HepG2 (cell line): ENCODE data around the gene RGS7. TPM values are rescaled to one million over a fixed set of nuclear protein-coding genes. Genes with fewer than 3 reads are reported as not detected.

Experiments
- ATAC-seq: fragments of 200-7000 bp; cut with Tn5 transposase; 3 replicates; pipeline ENCODE4 v1.9.1; 2020; ENCODE audit warnings: mild to moderate bottlenecking, moderate library complexity
- BruUV-seq: library from RNA; stranded (reverse); fragments of 400-500 nt; replicated peaks from 2 replicates; lab custom pipeline; 2021; lab: Mats Ljungman, UMichigan
- CTCF ChIA-PET: fragments of 300-600 bp; formaldehyde crosslinking; extraction: SDS; loops from one replicate; lab custom pipeline; 2021; ENCODE audit warnings: low total read pairs, inconsistent platforms, low intra/inter-chr PET ratio; lab: Yijun Ruan, JAX
- POLR2A ChIA-PET: fragments of 350-600 bp; sonication (Branson Sonifier 250); formaldehyde crosslinking; loops from one replicate; lab custom pipeline; 2020; ENCODE audit warnings: antibody characterized with exemption, inconsistent platforms; lab: Yijun Ruan, JAX
- DNase-seq: peaks from one replicate; pipeline ENCODE4 v3.0.0-alpha.2; 2015; ENCODE audit warnings: low spot score
- FAIRE-seq: peaks from 3 replicates; lab custom pipeline; 2011; peaks lifted over from hg19 to GRCh38; lab: Jason Lieb, UNC
- H2AFZ ChIP-seq: one replicate; pipeline ENCODE4 v1.6.1; 2011; ENCODE audit warnings: low read length, inconsistent platforms
- H3K27ac ChIP-seq: fragments of 300-600 bp; 3 replicates; pipeline ENCODE4 v1.8.0; 2011; ENCODE audit warnings: mixed run types, mild to moderate bottlenecking, mixed read lengths, low read length, inconsistent platforms; ENCODE audit not compliant: insufficient read depth; ENCODE audit errors: extremely low read length
- H3K27me3 ChIP-seq, 2 experiments: fragments of 200-600 bp in 1 of 2; 2 replicates in 1 of 2; 3 replicates in 1 of 2; pipeline versions ENCODE4 v1.6.0 to v1.8.0; 2011; ENCODE audit warnings: low read length in 2 of 2, mild to moderate bottlenecking in 2 of 2, moderate library complexity in 2 of 2, inconsistent platforms in 1 of 2; ENCODE audit not compliant: insufficient read depth in 2 of 2, control insufficient read depth in 1 of 2
- H3K36me3 ChIP-seq, 2 experiments: fragments of 200-600 bp in 1 of 2; replicated peaks in 1 of 2; 2 replicates in 1 of 2; 3 replicates in 1 of 2; pipeline versions ENCODE4 v1.5.1 to v1.8.0; 2011; ENCODE audit warnings: low read length in 2 of 2, inconsistent platforms in 1 of 2; ENCODE audit not compliant: insufficient read depth in 2 of 2, control insufficient read depth in 1 of 2
- H3K4me1 ChIP-seq: 2 replicates; pipeline ENCODE4 v1.5.1; 2012; ENCODE audit warnings: low read length, inconsistent platforms; ENCODE audit not compliant: insufficient read depth
- H3K4me2 ChIP-seq: 2 replicates; pipeline ENCODE4 v1.6.0; 2011; ENCODE audit warnings: low read depth, low read length, inconsistent platforms
- H3K4me3 ChIP-seq, 3 experiments: fragments of 200-600 bp in 1 of 3; sonication (generic), shearing (Covaris generic) in 1 of 3; replicated peaks in 1 of 3; 2 replicates each; pipeline ENCODE4 v1.5.1; 2011 to 2016; ENCODE audit warnings: low read length in 3 of 3, inconsistent platforms in 2 of 3, low read depth in 2 of 3, mild to moderate bottlenecking in 2 of 3, control low read depth in 1 of 3, mixed read lengths in 1 of 3; ENCODE audit not compliant: insufficient read depth in 1 of 3
- H3K79me2 ChIP-seq: one replicate; pipeline ENCODE4 v1.6.1; 2011; ENCODE audit warnings: low read length, inconsistent platforms; ENCODE audit not compliant: insufficient read depth
- H3K9ac ChIP-seq: 2 replicates; pipeline ENCODE4 v1.6.0; 2011; ENCODE audit warnings: mild to moderate bottlenecking, low read depth, low read length, inconsistent platforms; ENCODE audit not compliant: insufficient read depth
- H3K9me3 ChIP-seq: 2 replicates; pipeline ENCODE4 v1.5.1; 2012; ENCODE audit warnings: mild to moderate bottlenecking, low read length
- H4K20me1 ChIP-seq: 2 replicates; pipeline ENCODE4 v1.6.0; 2011; ENCODE audit warnings: inconsistent platforms, mild to moderate bottlenecking, low read length, moderate library complexity; ENCODE audit not compliant: insufficient read depth
- BCLAF1 ChIP-seq: fragments of 450-650 bp; IDR thresholded peaks from 2 replicates; pipeline ENCODE4 v1.6.1; 2017; ENCODE audit warnings: mild to moderate bottlenecking
- HOXD1 ChIP-seq: sonication (generic); formaldehyde crosslinking; IDR thresholded peaks from 2 replicates; pipeline ENCODE4 v1.5.0; 2020; ENCODE audit warnings: missing genetic modification reagents
- JUN ChIP-seq: sonication (generic); formaldehyde crosslinking; IDR thresholded peaks from 2 replicates; pipeline ENCODE4 v1.4.0; 2020; ENCODE audit warnings: mild to moderate bottlenecking, missing genetic modification reagents
- JUNB ChIP-seq: sonication (generic); formaldehyde crosslinking; IDR thresholded peaks from 2 replicates; pipeline ENCODE4 v1.8.0; 2022; ENCODE audit warnings: missing genetic modification reagents, mild to moderate bottlenecking, borderline replicate concordance
- NR1H2 ChIP-seq: sonication (generic); formaldehyde crosslinking; IDR thresholded peaks from 2 replicates; pipeline ENCODE4 v1.8.1; 2022; ENCODE audit warnings: low read depth, missing genetic modification reagents, borderline replicate concordance
- NR2F1 ChIP-seq, 2 experiments: fragments of 450-650 bp in 1 of 2; formaldehyde crosslinking in 1 of 2; IDR thresholded peaks; 2 replicates each; pipeline versions ENCODE4 v1.5.0 to v1.6.1; 2016 to 2020; ENCODE audit warnings: mild to moderate bottlenecking in 1 of 2, missing compliant biosample characterization in 1 of 2, missing genetic modification reagents in 1 of 2, moderate library complexity in 1 of 2
- PCBP1 ChIP-seq: fragments of 200-400 bp; formaldehyde crosslinking; IDR thresholded peaks from 2 replicates; pipeline ENCODE4 v1.6.1; 2017; ENCODE audit warnings: mild to moderate bottlenecking, low read depth, low read length, borderline replicate concordance
- RAD21 ChIP-seq: fragments of 450-650 bp; formaldehyde crosslinking; IDR thresholded peaks from 2 replicates; pipeline ENCODE4 v1.5.0; 2020; ENCODE audit warnings: mild to moderate bottlenecking
- RARA ChIP-seq: IDR thresholded peaks from 2 replicates; pipeline ENCODE4 v1.6.1; 2016; ENCODE audit warnings: missing genetic modification reagents, missing compliant biosample characterization
- RORA ChIP-seq: sonication (generic); formaldehyde crosslinking; IDR thresholded peaks from 2 replicates; pipeline ENCODE4 v1.5.0; 2020; ENCODE audit warnings: mild to moderate bottlenecking, missing genetic modification reagents, moderate library complexity
- RXRB ChIP-seq: IDR thresholded peaks from 2 replicates; pipeline ENCODE4 v1.6.1; 2016; ENCODE audit warnings: borderline replicate concordance, missing genetic modification reagents, missing compliant biosample characterization
- SETDB1 ChIP-seq: sonication (generic); formaldehyde crosslinking; IDR thresholded peaks from 2 replicates; pipeline ENCODE4 v1.5.1; 2020; ENCODE audit warnings: missing genetic modification reagents, mild to moderate bottlenecking, borderline replicate concordance
- TIGD3 ChIP-seq: sonication (generic); formaldehyde crosslinking; IDR thresholded peaks from 2 replicates; pipeline ENCODE4 v1.5.1; 2020; ENCODE audit warnings: mild to moderate bottlenecking, missing genetic modification reagents, borderline replicate concordance
- ZMAT3 ChIP-seq: sonication (generic); formaldehyde crosslinking; conservative IDR thresholded peaks from 2 replicates; pipeline ENCODE4 v1.7.0; 2021; ENCODE audit warnings: missing genetic modification reagents
- ZNF317 ChIP-seq: sonication (generic); formaldehyde crosslinking; IDR thresholded peaks from 2 replicates; pipeline ENCODE4 v1.5.0; 2020; ENCODE audit warnings: mild to moderate bottlenecking, missing genetic modification reagents
- ZNF354B ChIP-seq: sonication (generic); formaldehyde crosslinking; IDR thresholded peaks from 2 replicates; pipeline ENCODE4 v1.8.0; 2022; ENCODE audit warnings: mild to moderate bottlenecking, missing genetic modification reagents
- ZNF577 ChIP-seq: sonication (generic); formaldehyde crosslinking; IDR thresholded peaks from 2 replicates; pipeline ENCODE4 v1.4.0; 2020; ENCODE audit warnings: mild to moderate bottlenecking, low read depth, missing genetic modification reagents, borderline replicate concordance
- WGBS: methylation state at CpG from one replicate; pipeline ENCODE4 v1.1.6; 2017; ENCODE audit warnings: low lambda C conversion rate; 5-methylcytosine and 5-hydroxymethylcytosine counted together
- in situ Hi-C: cut with HindIII; loops from 2 replicates; pipeline ENCODE4 v1.10.0; 2017; ENCODE audit warnings: low pct_unique_long_range_greater_than_20kb; ENCODE audit not compliant: extremely low pct_ligation_motif_present
- intact Hi-C: fragments of 100-400 bp; cut with micrococcal nuclease; formaldehyde crosslinking; loops from one replicate; pipeline ENCODE4 v1.10.0; 2022; ENCODE audit not compliant: unreplicated experiment
- polyA plus RNA-seq, 8 experiments: library from polyadenylated mRNA; depleted of rRNA in 3 of 8; stranded (reverse) in 7 of 8; unstranded in 1 of 8; fragments of >200 nt; fragmentation: Illumina TruSeq in 4 of 8; extraction: Trizol in 4 of 8; gene quantifications; 2 replicates each; pipeline versions ENCODE4 v1.2.1 to v1.2.3, GENCODE V29; 2011 to 2016; ENCODE audit warnings: low read depth in 4 of 8, missing spikeins in 1 of 8, mixed read lengths in 1 of 8; ENCODE audit not compliant: insufficient read depth in 1 of 8
- total RNA-seq, 5 experiments: library from RNA; depleted of rRNA; stranded (reverse); fragments of >200 nt; fragmentation: Illumina TruSeq; extraction: Trizol; gene quantifications; 2 replicates each; pipeline ENCODE4 v1.2.3, GENCODE V29; 2016; ENCODE audit warnings: low read depth in 1 of 5
- TF ChIP-seq, protein P1 (sequence below): sonication (generic); formaldehyde crosslinking; IDR thresholded peaks from 2 replicates; pipeline ENCODE4 v1.5.0; 2020; ENCODE audit warnings: mild to moderate bottlenecking, missing genetic modification reagents

Gene RGS7
- total and polyA plus RNA-seq, 2 of the 13 experiments (the other 11 are each of a cell fraction or from before 2014, with no cell fraction given), result not detected

- Histone ChIP-seq H3K36me3 (no peaks in the 10 kb centered on the region), H3K9ac (no peak overlapping the region), H3K27ac (no peak overlapping the region), H3K4me3 (no peak overlapping the region), H3K9me3 (peaks cover 7% of the 10 kb centered on the region; the same call in 1 of the 2 replicates), H3K4me1 (no peaks in the 10 kb centered on the region), H2AFZ (no peak overlapping the region), H3K79me2 (no peaks in the 10 kb centered on the region), H3K27me3 (no peaks in the 10 kb centered on the region), H3K4me2 (no peak overlapping the region), H4K20me1 (no peaks in the 10 kb centered on the region)
- ChIA-PET CTCF (no interaction called here), POLR2A (no interaction called here)
- in situ Hi-C loops, result no loop called here
- intact Hi-C loops, result no loop called here
- no TSS peak for BruUV-seq
- FAIRE-seq, result no peak
- ATAC-seq, result no peak
- no peak for DNase-seq
- 19% methylated on average over 6 of the region's 6 CpGs for WGBS
- TF ChIP-seq BCLAF1 (no peak), JUNB (CRISPR knock-in tag) (no peak), HOXD1 (CRISPR knock-in tag) (no peak), RAD21 (CRISPR knock-in tag) (no peak), RXRB (CRISPR knock-in tag) (no peak), TIGD3 (CRISPR knock-in tag) (no peak), ZNF577 (CRISPR knock-in tag) (no peak), SETDB1 (CRISPR knock-in tag) (no peak), ZNF317 (CRISPR knock-in tag) (no peak), NR2F1 (CRISPR knock-in tag; IDR thresholded peaks at IDR 0.05) (no peak), ZMAT3 (CRISPR knock-in tag) (no peak), RARA (CRISPR knock-in tag) (no peak), JUN (CRISPR knock-in tag) (no peak), RORA (no peak), ZNF354B (CRISPR knock-in tag) (no peak), PCBP1 (no peak), NR1H2 (CRISPR knock-in tag) (no peak)
- TF ChIP-seq, protein P1, sequence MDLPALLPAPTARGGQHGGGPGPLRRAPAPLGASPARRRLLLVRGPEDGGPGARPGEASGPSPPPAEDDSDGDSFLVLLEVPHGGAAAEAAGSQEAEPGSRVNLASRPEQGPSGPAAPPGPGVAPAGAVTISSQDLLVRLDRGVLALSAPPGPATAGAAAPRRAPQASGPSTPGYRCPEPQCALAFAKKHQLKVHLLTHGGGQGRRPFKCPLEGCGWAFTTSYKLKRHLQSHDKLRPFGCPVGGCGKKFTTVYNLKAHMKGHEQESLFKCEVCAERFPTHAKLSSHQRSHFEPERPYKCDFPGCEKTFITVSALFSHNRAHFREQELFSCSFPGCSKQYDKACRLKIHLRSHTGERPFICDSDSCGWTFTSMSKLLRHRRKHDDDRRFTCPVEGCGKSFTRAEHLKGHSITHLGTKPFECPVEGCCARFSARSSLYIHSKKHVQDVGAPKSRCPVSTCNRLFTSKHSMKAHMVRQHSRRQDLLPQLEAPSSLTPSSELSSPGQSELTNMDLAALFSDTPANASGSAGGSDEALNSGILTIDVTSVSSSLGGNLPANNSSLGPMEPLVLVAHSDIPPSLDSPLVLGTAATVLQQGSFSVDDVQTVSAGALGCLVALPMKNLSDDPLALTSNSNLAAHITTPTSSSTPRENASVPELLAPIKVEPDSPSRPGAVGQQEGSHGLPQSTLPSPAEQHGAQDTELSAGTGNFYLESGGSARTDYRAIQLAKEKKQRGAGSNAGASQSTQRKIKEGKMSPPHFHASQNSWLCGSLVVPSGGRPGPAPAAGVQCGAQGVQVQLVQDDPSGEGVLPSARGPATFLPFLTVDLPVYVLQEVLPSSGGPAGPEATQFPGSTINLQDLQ (CRISPR knock-in tag), result no peak
These were observed 335.9 kb downstream of the RGS7 start for GRCh38 chr1:241020851-241021697.
